ENCODE results near the gene ZDHHC13.

DNA sequence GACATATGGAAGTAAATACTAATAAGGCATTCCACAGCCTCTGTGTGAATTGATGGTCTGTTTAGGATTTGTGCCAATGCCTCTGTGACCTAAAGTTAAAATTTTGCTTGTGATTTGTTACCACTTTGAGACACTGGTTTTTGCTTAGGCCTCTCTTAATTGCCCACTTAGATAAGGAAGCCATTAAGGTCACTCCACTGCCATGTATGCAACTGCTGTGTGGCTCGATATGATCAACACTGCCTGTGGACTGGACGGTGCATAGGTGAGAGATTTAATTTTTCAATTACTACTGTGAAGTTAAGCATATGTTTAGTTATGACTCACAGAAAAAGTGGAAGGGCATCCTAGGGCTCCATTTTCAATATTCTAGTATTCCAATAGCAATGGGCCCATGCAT lies 47.9 kb downstream of the ZDHHC13 start:
- TF ChIP-seq, protein P1, sequence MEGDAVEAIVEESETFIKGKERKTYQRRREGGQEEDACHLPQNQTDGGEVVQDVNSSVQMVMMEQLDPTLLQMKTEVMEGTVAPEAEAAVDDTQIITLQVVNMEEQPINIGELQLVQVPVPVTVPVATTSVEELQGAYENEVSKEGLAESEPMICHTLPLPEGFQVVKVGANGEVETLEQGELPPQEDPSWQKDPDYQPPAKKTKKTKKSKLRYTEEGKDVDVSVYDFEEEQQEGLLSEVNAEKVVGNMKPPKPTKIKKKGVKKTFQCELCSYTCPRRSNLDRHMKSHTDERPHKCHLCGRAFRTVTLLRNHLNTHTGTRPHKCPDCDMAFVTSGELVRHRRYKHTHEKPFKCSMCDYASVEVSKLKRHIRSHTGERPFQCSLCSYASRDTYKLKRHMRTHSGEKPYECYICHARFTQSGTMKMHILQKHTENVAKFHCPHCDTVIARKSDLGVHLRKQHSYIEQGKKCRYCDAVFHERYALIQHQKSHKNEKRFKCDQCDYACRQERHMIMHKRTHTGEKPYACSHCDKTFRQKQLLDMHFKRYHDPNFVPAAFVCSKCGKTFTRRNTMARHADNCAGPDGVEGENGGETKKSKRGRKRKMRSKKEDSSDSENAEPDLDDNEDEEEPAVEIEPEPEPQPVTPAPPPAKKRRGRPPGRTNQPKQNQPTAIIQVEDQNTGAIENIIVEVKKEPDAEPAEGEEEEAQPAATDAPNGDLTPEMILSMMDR (IDR thresholded peaks at IDR 0.05) = no peak
- no peak for TF ChIP-seq POLR2A (IDR thresholded peaks at IDR 0.05)
